Pancreas (tissue), 10 donors: ENCODE results near the gene IP6K3. TPM values are rescaled to one million over a fixed set of nuclear protein-coding genes. Genes with fewer than 3 reads are reported as not detected.

ENCODE experiments used
- ATAC-seq, 4 donors: fragments of 200-7000 bp; cut with Tn5 transposase; one replicate each; pipeline versions ENCODE4 v1.8.0 to v1.9.1; 2020; ENCODE audit warnings: mild to moderate bottlenecking in 4 of 4, moderate library complexity in 4 of 4
- DNase-seq, 6 donors: peaks; one replicate each; pipeline ENCODE4 v3.0.0-alpha.2; 2020
- FAIRE-seq: peaks from 2 replicates; lab custom pipeline; 2012; peaks lifted over from hg19 to GRCh38; lab: Jason Lieb, UNC
- H3K27ac ChIP-seq, 4 donors: fragments of 200-600 bp; sonication (generic); 1 replicate in 3 of 4; 2 replicates in 1 of 4; pipeline versions ENCODE4 v1.5.0 to v1.8.0; 2020
- H3K27me3 ChIP-seq, 4 donors: fragments of 200-600 bp; one replicate each; pipeline ENCODE4 v1.8.0; 2021
- H3K36me3 ChIP-seq, 3 donors: fragments of 200-600 bp; sonication (generic) in 1 of 3; one replicate each; pipeline versions ENCODE4 v1.5.0 to v1.8.0; 2020 to 2021
- H3K4me1 ChIP-seq, 3 donors: fragments of 200-600 bp; one replicate each; pipeline ENCODE4 v1.8.0; 2021
- H3K4me3 ChIP-seq, 4 donors: fragments of 200-600 bp; sonication (generic) in 2 of 4; one replicate each; pipeline versions ENCODE4 v1.5.0 to v1.8.0; 2020 to 2021
- H3K9me3 ChIP-seq, 4 donors: fragments of 200-600 bp; one replicate each; pipeline ENCODE4 v1.8.0; 2021
- CTCF ChIP-seq, 4 donors: fragments of 200-600 bp; sonication (generic) in 3 of 4; IDR thresholded peaks; one replicate each; pipeline versions ENCODE4 v1.5.0 to v1.8.0; 2021; ENCODE audit warnings: antibody characterized with exemption in 4 of 4
- WGBS, 2 donors: extraction: QIAGEN DNeasy Blood & Tissue Kit; methylation state at CpG; one replicate each; pipeline ENCODE4 v1.1.7; 2013; 5-methylcytosine and 5-hydroxymethylcytosine counted together
- intact Hi-C, 3 donors: fragments of 100-400 bp; cut with DNase I; formaldehyde crosslinking; loops; one replicate each; pipeline versions ENCODE4 v1.11.1 to v1.14.2; 2022
- polyA plus RNA-seq, 2 donors: library from polyadenylated mRNA; stranded (reverse); fragments of 200-250 nt; gene quantifications; one replicate each; pipeline ENCODE4 v1.2.3, GENCODE V29; 2013
- total RNA-seq, 6 donors: library from RNA; stranded (reverse); fragmentation: NEBNext Ultra II Directional in 4 of 6; extraction: Animal tissue kit (Norgen Biotek cat#: 25700) in 4 of 6; gene quantifications; one replicate each; pipeline versions ENCODE4 v1.2.1 to v1.2.4, GENCODE V29; 2021 to 2023
- donor health status: healthy with polysubstance abuse.
- donor health status: DM: no; HTN: no; CAD: no; lungs with moderate emphysema.
- donor health status: DM: no; HTN: no; CAD: no.
- donor health status: control.
- donor health status: control.
- donor health status: Bipolar disorder and iron deficiency.
- donor health status: DM: yes; HTN: yes; CAD: no.
- donor health status: DM: no; HTN: no; CAD: no.
- donor health status: DM: no; HTN: no; CAD: no.
- donor health status: DM: yes; HTN: yes; CAD: no.

IP6K3 gene
- total and polyA plus RNA-seq, 8 donors = 0.12 to 0.69 (median 0.36) TPM

GRCh38 chr6:33690766-33691165 lies 55.9 kb downstream of the IP6K3 start:
- no peak for TF ChIP-seq CTCF (IDR thresholded peaks at IDR 0.05)
- Histone ChIP-seq H3K4me3 (no peak overlapping the region), H3K4me1 (no peaks in the 10 kb centered on the region), H3K27ac (no peak overlapping the region), H3K27me3 (no peaks in the 10 kb centered on the region), H3K36me3 (peaks cover 0 to 34% (median 0%) of the 10 kb centered on the region in 3 donors), H3K9me3 (no peaks in the 10 kb centered on the region)
- ATAC-seq = no peak
- no peak for FAIRE-seq
- peak in 1 of 6 donors; percentile 23 for DNase-seq
- intact Hi-C loops = loop anchor here in 1 of 3 donors (5.0 kb wide), 1 partner anchor 98 kb away; no protein-coding TSS in a partner anchor
- 87 to 88% methylated on average over 13 of the region's 13 CpGs for WGBS, 2 donors

GRCh38 chr6:33689879-33690278 lies 56.8 kb downstream of the IP6K3 start:
- Histone ChIP-seq H3K27ac (no peak overlapping the region), H3K27me3 (no peaks in the 10 kb centered on the region), H3K9me3 (no peaks in the 10 kb centered on the region), H3K4me1 (no peaks in the 10 kb centered on the region), H3K4me3 (no peak overlapping the region), H3K36me3 (peaks cover 0 to 29% (median 0%) of the 10 kb centered on the region in 3 donors)
- DNase-seq (peak in 1 of 6 donors; percentile 40), FAIRE-seq (no peak), ATAC-seq (no peak)
- WGBS, 2 donors = 85 to 92% methylated on average over 10 of the region's 10 CpGs
- no peak for TF ChIP-seq CTCF (IDR thresholded peaks at IDR 0.05)
- intact Hi-C loops = loop anchor here in 1 of 3 donors (5.0 kb wide), 1 partner anchor 98 kb away; no protein-coding TSS in a partner anchor

GRCh38 chr6:33689148-33689494 lies 57.6 kb downstream of the IP6K3 start:
- DNase-seq (peak in 1 of 6 donors; percentile 41), FAIRE-seq (no peak), ATAC-seq (no peak)
- no peaks in the 10 kb centered on the region for H3K4me1 ChIP-seq
- H3K27me3 ChIP-seq = no peaks in the 10 kb centered on the region
- no peak overlapping the region for H3K4me3 ChIP-seq
- WGBS, 2 donors = 81 to 93% methylated on average over 12 of the region's 12 CpGs
- no peak for TF ChIP-seq CTCF (IDR thresholded peaks at IDR 0.05)
- intact Hi-C loops = no loop called here
- H3K36me3 ChIP-seq = peaks cover 0 to 34% (median 0%) of the 10 kb centered on the region in 3 donors
- H3K27ac ChIP-seq = no peak overlapping the region
- H3K9me3 ChIP-seq = no peaks in the 10 kb centered on the region

- FAIRE-seq = no peak
- no peaks in the 10 kb centered on the region for H3K9me3 ChIP-seq
- H3K27ac ChIP-seq = no peak overlapping the region
- H3K4me3 ChIP-seq = no peak overlapping the region
- no peak for ATAC-seq
- intact Hi-C loops = no loop called here
- TF ChIP-seq CTCF (IDR thresholded peaks at IDR 0.05) = no peak
- no peaks in the 10 kb centered on the region for H3K27me3 ChIP-seq
- no peaks in the 10 kb centered on the region for H3K4me1 ChIP-seq
- peak in 1 of 6 donors; percentile 52 for DNase-seq
- H3K36me3 ChIP-seq = peaks cover 0 to 36% (median 0%) of the 10 kb centered on the region in 3 donors
- 89 to 95% methylated on average over 25 of the region's 25 CpGs for WGBS, 2 donors
These were observed 58.1 kb downstream of the IP6K3 start for GRCh38 chr6:33688451-33689147.

GRCh38 chr6:33688006-33688405 lies 58.7 kb downstream of the IP6K3 start:
- no peak for TF ChIP-seq CTCF (IDR thresholded peaks at IDR 0.05)
- 90 to 93% methylated on average over 20 of the region's 20 CpGs for WGBS, 2 donors
- intact Hi-C loops = no loop called here
- Histone ChIP-seq H3K36me3 (peaks cover 0 to 34% (median 0%) of the 10 kb centered on the region in 3 donors), H3K27me3 (no peaks in the 10 kb centered on the region), H3K4me1 (no peaks in the 10 kb centered on the region), H3K27ac (no peak overlapping the region), H3K9me3 (no peaks in the 10 kb centered on the region), H3K4me3 (no peak overlapping the region)
- ATAC-seq = no peak
- no peak for FAIRE-seq
- DNase-seq = peak in 1 of 6 donors; percentile 46
